Smooth muscle cell (in vitro differentiated cells): ENCODE results near the gene MRPS10. TPM values are rescaled to one million over a fixed set of nuclear protein-coding genes. Genes with fewer than 3 reads are reported as not detected.

Experiments
- DNase-seq: peaks from one replicate; lab custom pipeline; 2025; ENCODE audit not compliant: unreplicated experiment; lab: John Stamatoyannopoulos, UW
- H2AFZ ChIP-seq: fragments of 200-600 bp; sonication (generic); 2 replicates; pipeline ENCODE4 v1.6.0; 2016; ENCODE audit warnings: antibody characterized with exemption, low read depth, mild to moderate bottlenecking
- H3F3A ChIP-seq: fragments of 200-600 bp; sonication (generic); 2 replicates; pipeline ENCODE4 v1.6.0; 2017; ENCODE audit warnings: antibody characterized with exemption, low read depth
- H3K27ac ChIP-seq: fragments of 200-600 bp; sonication (generic); 2 replicates; pipeline ENCODE4 v1.5.1; 2016; ENCODE audit warnings: low read depth, mild to moderate bottlenecking
- H3K27me3 ChIP-seq: fragments of 200-600 bp; sonication (generic); 2 replicates; pipeline ENCODE4 v1.6.1; 2016; ENCODE audit warnings: low read depth, mild to moderate bottlenecking
- H3K36me3 ChIP-seq: fragments of 200-600 bp; sonication (generic); 2 replicates; pipeline ENCODE4 v1.5.1; 2016; ENCODE audit warnings: low read depth
- H3K4me1 ChIP-seq: fragments of 200-600 bp; sonication (generic); 2 replicates; pipeline ENCODE4 v1.5.1; 2016; ENCODE audit warnings: low read depth
- H3K4me2 ChIP-seq: fragments of 200-600 bp; sonication (generic); 2 replicates; pipeline ENCODE4 v1.6.0; 2016; ENCODE audit warnings: mild to moderate bottlenecking
- H3K4me3 ChIP-seq: fragments of 200-600 bp; sonication (generic); 2 replicates; pipeline ENCODE4 v1.5.1; 2016; ENCODE audit warnings: mild to moderate bottlenecking
- H3K79me2 ChIP-seq: fragments of 200-600 bp; sonication (generic); 2 replicates; pipeline ENCODE4 v1.6.0; 2016; ENCODE audit warnings: low read depth, mild to moderate bottlenecking
- H3K9ac ChIP-seq: fragments of 200-600 bp; sonication (generic); 2 replicates; pipeline ENCODE4 v1.6.0; 2016; ENCODE audit warnings: low read depth
- H3K9me3 ChIP-seq: fragments of 200-600 bp; sonication (generic); replicated peaks from 2 replicates; pipeline ENCODE4 v1.5.1; 2016; ENCODE audit warnings: low read depth
- H4K20me1 ChIP-seq: fragments of 200-600 bp; sonication (generic); 2 replicates; pipeline ENCODE4 v1.6.0; 2016; ENCODE audit warnings: low read depth
- WGBS: methylation state at CpG from one replicate; pipeline ENCODE4 v1.1.7; 2016; ENCODE audit warnings: low lambda C conversion rate; 5-methylcytosine and 5-hydroxymethylcytosine counted together
- polyA plus RNA-seq: library from polyadenylated mRNA; unstranded; fragments of >200 nt; fragmentation: Nextera tagmentation; extraction: Ambion mirVana; gene quantifications from 2 replicates; pipeline ENCODE4 v1.2.1, GENCODE V29; 2016
- total RNA-seq: library from RNA; depleted of rRNA; stranded (reverse); fragments of >200 nt; gene quantifications from 2 replicates; pipeline ENCODE4 v1.2.3, GENCODE V29; 2014
- TF ChIP-seq, protein P1 (sequence below): fragments of 200-600 bp; sonication (generic); IDR thresholded peaks from 2 replicates; pipeline ENCODE4 v1.5.1; 2017; ENCODE audit warnings: borderline replicate concordance, mild to moderate bottlenecking, antibody characterized with exemption; ENCODE audit not compliant: insufficient read depth, poor library complexity, severe bottlenecking

The MRPS10 gene
- total and polyA plus RNA-seq, 2 experiments from 2014 or later = 41.1 to 47.8 TPM

DNA sequence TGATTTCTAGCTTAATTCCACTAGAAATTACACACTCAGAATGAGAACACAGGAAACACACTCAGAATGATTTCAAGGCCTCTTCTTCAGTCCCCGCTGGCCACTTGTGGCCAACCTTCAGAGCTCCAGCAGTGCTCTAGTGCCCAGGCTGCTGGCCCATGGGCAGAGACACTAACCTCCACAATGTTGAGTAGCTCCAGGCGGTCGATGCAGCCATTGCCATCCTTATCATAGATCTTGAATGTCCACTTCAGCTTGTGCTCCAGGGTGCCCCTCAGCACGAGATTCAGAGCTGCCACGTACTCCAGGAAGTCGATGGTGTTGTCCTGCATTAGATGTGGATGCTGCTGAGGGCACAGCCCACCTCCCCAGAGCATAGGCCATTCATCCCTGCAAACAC lies 29.3 kb downstream of the MRPS10 start:
- H3K27ac ChIP-seq = no peak overlapping the region
- WGBS = 90% methylated on average over 6 of the region's 6 CpGs
- H3K36me3 ChIP-seq = no peaks in the 10 kb centered on the region
- H4K20me1 ChIP-seq = no peaks in the 10 kb centered on the region
- H3K9me3 ChIP-seq = no peaks in the 10 kb centered on the region
- no peaks in the 10 kb centered on the region for H3K27me3 ChIP-seq
- no peaks in the 10 kb centered on the region for H3K79me2 ChIP-seq
- H3K4me2 ChIP-seq = no peak overlapping the region
- peaks cover 5% of the 10 kb centered on the region for H3K4me1 ChIP-seq
- TF ChIP-seq, protein P1, sequence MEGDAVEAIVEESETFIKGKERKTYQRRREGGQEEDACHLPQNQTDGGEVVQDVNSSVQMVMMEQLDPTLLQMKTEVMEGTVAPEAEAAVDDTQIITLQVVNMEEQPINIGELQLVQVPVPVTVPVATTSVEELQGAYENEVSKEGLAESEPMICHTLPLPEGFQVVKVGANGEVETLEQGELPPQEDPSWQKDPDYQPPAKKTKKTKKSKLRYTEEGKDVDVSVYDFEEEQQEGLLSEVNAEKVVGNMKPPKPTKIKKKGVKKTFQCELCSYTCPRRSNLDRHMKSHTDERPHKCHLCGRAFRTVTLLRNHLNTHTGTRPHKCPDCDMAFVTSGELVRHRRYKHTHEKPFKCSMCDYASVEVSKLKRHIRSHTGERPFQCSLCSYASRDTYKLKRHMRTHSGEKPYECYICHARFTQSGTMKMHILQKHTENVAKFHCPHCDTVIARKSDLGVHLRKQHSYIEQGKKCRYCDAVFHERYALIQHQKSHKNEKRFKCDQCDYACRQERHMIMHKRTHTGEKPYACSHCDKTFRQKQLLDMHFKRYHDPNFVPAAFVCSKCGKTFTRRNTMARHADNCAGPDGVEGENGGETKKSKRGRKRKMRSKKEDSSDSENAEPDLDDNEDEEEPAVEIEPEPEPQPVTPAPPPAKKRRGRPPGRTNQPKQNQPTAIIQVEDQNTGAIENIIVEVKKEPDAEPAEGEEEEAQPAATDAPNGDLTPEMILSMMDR = no peak
- H3F3A ChIP-seq = no peaks in the 10 kb centered on the region
- no peak overlapping the region for H3K9ac ChIP-seq
- H2AFZ ChIP-seq = no peak overlapping the region
- H3K4me3 ChIP-seq = no peak overlapping the region
- no peak for DNase-seq

- DNase-seq = no peak
- Histone ChIP-seq H3K4me2 (no peak overlapping the region), H3K4me3 (no peak overlapping the region), H3K9ac (no peak overlapping the region), H3K27ac (no peak overlapping the region), H3K36me3 (no peaks in the 10 kb centered on the region), H4K20me1 (no peaks in the 10 kb centered on the region), H2AFZ (no peak overlapping the region), H3K27me3 (no peaks in the 10 kb centered on the region), H3K79me2 (no peaks in the 10 kb centered on the region), H3K4me1 (no peaks in the 10 kb centered on the region), H3K9me3 (no peaks in the 10 kb centered on the region), H3F3A (no peaks in the 10 kb centered on the region)
- WGBS = 86% methylated on average over 10 of the region's 10 CpGs
- TF ChIP-seq, protein P1 = no peak
Observed at GRCh38 chr6:42185597-42185996, 32.1 kb downstream of the MRPS10 start.

- DNase-seq = no peak
- no peak overlapping the region for H3K4me2 ChIP-seq
- H3K9me3 ChIP-seq = no peaks in the 10 kb centered on the region
- no peaks in the 10 kb centered on the region for H4K20me1 ChIP-seq
- no peaks in the 10 kb centered on the region for H3K79me2 ChIP-seq
- H3K36me3 ChIP-seq = no peaks in the 10 kb centered on the region
- no peak overlapping the region for H3K27ac ChIP-seq
- no peaks in the 10 kb centered on the region for H3F3A ChIP-seq
- no peaks in the 10 kb centered on the region for H3K27me3 ChIP-seq
- no peaks in the 10 kb centered on the region for H3K4me1 ChIP-seq
- 91% methylated on average over 4 of the region's 4 CpGs for WGBS
- H3K4me3 ChIP-seq = no peak overlapping the region
- H2AFZ ChIP-seq = no peak overlapping the region
- no peak overlapping the region for H3K9ac ChIP-seq
- TF ChIP-seq, protein P1 = no peak
Observed at GRCh38 chr6:42184475-42184874, 33.2 kb downstream of the MRPS10 start.

DNA sequence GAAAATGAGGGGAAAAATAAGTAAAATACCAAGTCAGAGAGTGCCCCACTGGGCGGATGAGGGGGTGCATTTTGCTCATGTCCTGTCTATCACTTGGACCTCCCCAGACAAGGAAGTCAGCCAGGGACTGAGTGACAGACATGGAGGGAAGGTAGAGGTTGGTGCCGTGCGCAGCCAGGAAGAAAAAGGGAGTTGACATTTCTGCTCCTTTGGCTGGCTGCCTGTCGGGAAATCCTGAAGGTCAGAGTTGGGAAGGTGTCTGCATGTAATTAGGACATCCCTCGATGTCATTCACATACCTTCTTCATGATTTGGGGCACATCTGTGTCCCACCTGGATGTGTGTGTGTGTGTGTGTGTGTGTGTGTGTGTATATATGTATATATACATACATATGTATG lies 35.6 kb downstream of the MRPS10 start:
- Histone ChIP-seq H2AFZ (no peak overlapping the region), H3K9me3 (no peaks in the 10 kb centered on the region), H4K20me1 (no peaks in the 10 kb centered on the region), H3K27ac (no peak overlapping the region), H3K36me3 (no peaks in the 10 kb centered on the region), H3F3A (no peaks in the 10 kb centered on the region), H3K4me2 (no peak overlapping the region), H3K4me1 (no peaks in the 10 kb centered on the region), H3K27me3 (no peaks in the 10 kb centered on the region), H3K79me2 (no peaks in the 10 kb centered on the region), H3K9ac (no peak overlapping the region), H3K4me3 (no peak overlapping the region)
- 86% methylated on average over 5 of the region's 5 CpGs for WGBS
- no peak for DNase-seq
- TF ChIP-seq, protein P1 = no peak
